COLO829 (cell line): ENCODE data around the gene NUDT7.

Source experiments
- DNase-seq: peaks from one replicate; pipeline ENCODE4 v3.0.0; 2012; ENCODE audit warnings: low spot score

NUDT7 gene

GRCh38 chr16:77729951-77730350, 7.6 kb downstream of the NUDT7 start:
- no peak for DNase-seq

GRCh38 chr16:77732241-77732946, 10.1 kb downstream of the NUDT7 start:
- DNase-seq: peak; percentile 1

GRCh38 chr16:77736879-77737278, 14.6 kb downstream of the NUDT7 start:
- no peak for DNase-seq

GRCh38 chr16:77738706-77739558, 16.6 kb downstream of the NUDT7 start:
- no peak for DNase-seq

GRCh38 chr16:77739559-77739892, 17.2 kb downstream of the NUDT7 start:
- no peak for DNase-seq

- no peak for DNase-seq
These were observed 21.8 kb downstream of the NUDT7 start for GRCh38 chr16:77744141-77744540.

- no peak for DNase-seq
These were observed 23.7 kb downstream of the NUDT7 start for GRCh38 chr16:77745972-77746371.

GRCh38 chr16:77748421-77749005, 26.2 kb downstream of the NUDT7 start:
- DNase-seq: no peak

- DNase-seq: no peak
These were observed 27.1 kb downstream of the NUDT7 start for GRCh38 chr16:77749415-77749814.

- DNase-seq: no peak
These were observed 35.7 kb downstream of the NUDT7 start for GRCh38 chr16:77758046-77758445.

- no peak for DNase-seq
These were observed 36.2 kb downstream of the NUDT7 start for GRCh38 chr16:77758508-77758907.

- no peak for DNase-seq
These were observed 36.9 kb downstream of the NUDT7 start for GRCh38 chr16:77759201-77759600.

- no peak for DNase-seq
These were observed 37.5 kb downstream of the NUDT7 start for GRCh38 chr16:77759821-77760220.

- no peak for DNase-seq
These were observed 38.5 kb downstream of the NUDT7 start for GRCh38 chr16:77760800-77761199.

GRCh38 chr16:77761204-77761603, 38.9 kb downstream of the NUDT7 start:
- DNase-seq: no peak

- no peak for DNase-seq
These were observed 39.9 kb downstream of the NUDT7 start for GRCh38 chr16:77762262-77762661.

- DNase-seq: no peak
These were observed 41.7 kb downstream of the NUDT7 start for GRCh38 chr16:77763994-77764393.

GRCh38 chr16:77767211-77767610, 44.9 kb downstream of the NUDT7 start:
- DNase-seq: no peak

- no peak for DNase-seq
These were observed 45.5 kb downstream of the NUDT7 start for GRCh38 chr16:77767826-77768225.

- DNase-seq: no peak
These were observed 53.9 kb downstream of the NUDT7 start for GRCh38 chr16:77775911-77776909.

- no peak for DNase-seq
These were observed 55.4 kb downstream of the NUDT7 start for GRCh38 chr16:77777745-77778144.

- DNase-seq: no peak
These were observed 58.1 kb downstream of the NUDT7 start for GRCh38 chr16:77780378-77780837.
